WTC11 (cell line): ENCODE results near the gene MSI2. TPM values are rescaled to one million over a fixed set of nuclear protein-coding genes. Genes with fewer than 3 reads are reported as not detected.

Source experiments
- ATAC-seq: fragments of 200-7000 bp; cut with Tn5 transposase; 2 replicates; pipeline ENCODE4 v1.10.0; 2021; ENCODE audit warnings: mild to moderate bottlenecking, moderate library complexity
- CTCF ChIA-PET: fragments of 300-600 bp; sonication (Branson Sonifier 250); formaldehyde crosslinking; loops from one replicate; lab custom pipeline; 2021; ENCODE audit warnings: antibody characterized with exemption; lab: Charles Lee
- POLR2A ChIA-PET: fragments of 350-600 bp; sonication (Branson Sonifier 250); formaldehyde crosslinking; loops from one replicate; lab custom pipeline; 2021; ENCODE audit warnings: antibody characterized with exemption; lab: Charles Lee
- DNase-seq: peaks from one replicate; pipeline ENCODE4 v3.0.0; 2021; ENCODE audit warnings: low spot score
- H3K27ac Mint-ChIP-seq: 2 replicates; pipeline ENCODE4 v1.8.0; 2021; ENCODE audit warnings: mixed read lengths
- H3K27me3 Mint-ChIP-seq: 2 replicates; pipeline ENCODE4 v1.8.0; 2021; ENCODE audit warnings: low read depth, mild to moderate bottlenecking, moderate library complexity, mixed read lengths
- H3K36me3 Mint-ChIP-seq: 2 replicates; pipeline ENCODE4 v1.8.0; 2021; ENCODE audit warnings: mixed read lengths
- H3K4me1 Mint-ChIP-seq: 2 replicates; pipeline ENCODE4 v1.8.0; 2022; ENCODE audit warnings: mixed read lengths
- H3K4me3 Mint-ChIP-seq: 2 replicates; pipeline ENCODE4 v1.8.0; 2021; ENCODE audit warnings: mild to moderate bottlenecking, moderate library complexity, mixed read lengths
- H3K9me3 Mint-ChIP-seq: 2 replicates; pipeline ENCODE4 v1.8.0; 2021; ENCODE audit warnings: mixed read lengths
- CREB1 ChIP-seq: sonication (generic); formaldehyde crosslinking; IDR thresholded peaks from 2 replicates; pipeline ENCODE4 v1.8.0; 2023; ENCODE audit warnings: mild to moderate bottlenecking, missing genetic modification reagents
- ELF4 ChIP-seq: sonication (generic); formaldehyde crosslinking; IDR thresholded peaks from 2 replicates; pipeline ENCODE4 v1.8.1; 2022; ENCODE audit warnings: low read depth, mild to moderate bottlenecking, moderate library complexity, missing genetic modification reagents
- EMX1 ChIP-seq: fragments of 250-450 bp; sonication (Bioruptor Pico); IDR thresholded peaks from 2 replicates; pipeline ENCODE4 v1.8.0; 2021; ENCODE audit warnings: mild to moderate bottlenecking
- ETV6 ChIP-seq: sonication (generic); formaldehyde crosslinking; IDR thresholded peaks from 2 replicates; pipeline ENCODE4 v1.8.1; 2022; ENCODE audit warnings: mild to moderate bottlenecking, missing genetic modification reagents
- FOXP4 ChIP-seq: sonication (generic); formaldehyde crosslinking; IDR thresholded peaks from 2 replicates; pipeline ENCODE4 v1.8.0; 2022; ENCODE audit warnings: mild to moderate bottlenecking, missing genetic modification reagents
- GRHL2 ChIP-seq: fragments of 250-450 bp; sonication (Bioruptor Pico); IDR thresholded peaks from 2 replicates; pipeline ENCODE4 v1.8.0; 2022; ENCODE audit warnings: mild to moderate bottlenecking, moderate library complexity; ENCODE audit not compliant: insufficient replicate concordance, severe bottlenecking
- GTF2I ChIP-seq: fragments of 250-450 bp; sonication (Bioruptor Pico); conservative IDR thresholded peaks from 2 replicates; pipeline ENCODE4 v1.4.0; 2021; ENCODE audit warnings: mild to moderate bottlenecking
- JUN ChIP-seq: sonication (generic); formaldehyde crosslinking; IDR thresholded peaks from 2 replicates; pipeline ENCODE4 v1.8.0; 2023; ENCODE audit warnings: mild to moderate bottlenecking, missing genetic modification reagents
- KAT7 ChIP-seq: sonication (generic); formaldehyde crosslinking; IDR thresholded peaks from 2 replicates; pipeline ENCODE4 v1.8.1; 2023; ENCODE audit warnings: missing genetic modification reagents, mild to moderate bottlenecking, borderline replicate concordance
- MAX ChIP-seq: sonication (generic); formaldehyde crosslinking; IDR thresholded peaks from 2 replicates; pipeline ENCODE4 v1.8.0; 2022; ENCODE audit warnings: mild to moderate bottlenecking, missing genetic modification reagents
- MYBL2 ChIP-seq: sonication (generic); formaldehyde crosslinking; IDR thresholded peaks from 2 replicates; pipeline ENCODE4 v1.8.1; 2023; ENCODE audit warnings: mild to moderate bottlenecking, moderate library complexity, missing genetic modification reagents
- NFE2L1 ChIP-seq: sonication (generic); formaldehyde crosslinking; IDR thresholded peaks from 2 replicates; pipeline ENCODE4 v1.8.1; 2023; ENCODE audit warnings: missing genetic modification reagents
- NR2C2 ChIP-seq: sonication (generic); formaldehyde crosslinking; IDR thresholded peaks from 2 replicates; pipeline ENCODE4 v1.8.0; 2022; ENCODE audit warnings: mild to moderate bottlenecking, missing genetic modification reagents
- NR3C1 ChIP-seq: sonication (generic); formaldehyde crosslinking; conservative IDR thresholded peaks from 2 replicates; pipeline ENCODE4 v1.8.1; 2023; ENCODE audit warnings: low read depth, mild to moderate bottlenecking, missing genetic modification reagents
- RORB ChIP-seq: fragments of 250-450 bp; sonication (Bioruptor Pico); IDR thresholded peaks from 2 replicates; pipeline ENCODE4 v1.9.0; 2021; ENCODE audit warnings: mild to moderate bottlenecking
- TCF7 ChIP-seq: sonication (generic); formaldehyde crosslinking; IDR thresholded peaks from 2 replicates; pipeline ENCODE4 v1.8.0; 2022; ENCODE audit warnings: mild to moderate bottlenecking, low read depth, missing genetic modification reagents, moderate library complexity
- ZNF232 ChIP-seq: sonication (generic); formaldehyde crosslinking; IDR thresholded peaks from 2 replicates; pipeline ENCODE4 v1.8.0; 2022; ENCODE audit warnings: mild to moderate bottlenecking, missing genetic modification reagents
- ZNF425 ChIP-seq: fragments of 250-450 bp; sonication (Bioruptor Pico); conservative IDR thresholded peaks from 2 replicates; pipeline ENCODE4 v1.9.0; 2021; ENCODE audit warnings: mild to moderate bottlenecking
- ZNF671 ChIP-seq: fragments of 250-450 bp; sonication (Bioruptor Pico); IDR thresholded peaks from 2 replicates; pipeline ENCODE4 v1.8.0; 2021; ENCODE audit warnings: mild to moderate bottlenecking
- total RNA-seq: library from RNA; stranded (reverse); gene quantifications from 3 replicates; pipeline ENCODE4 v1.2.3, GENCODE V29; 2021
- TF ChIP-seq, protein P1 (sequence below): sonication (generic); formaldehyde crosslinking; IDR thresholded peaks from 2 replicates; pipeline ENCODE4 v1.8.1; 2023; ENCODE audit warnings: mild to moderate bottlenecking, moderate library complexity, missing genetic modification reagents
- TF ChIP-seq, protein P2 (sequence below): sonication (generic); formaldehyde crosslinking; IDR thresholded peaks from 2 replicates; pipeline ENCODE4 v1.8.1; 2022; ENCODE audit warnings: missing genetic modification reagents, borderline replicate concordance
- TF ChIP-seq, protein P3 (sequence below): fragments of 200-600 bp; IDR thresholded peaks from 2 replicates; pipeline ENCODE4 v1.8.0; 2022; ENCODE audit warnings: antibody characterized with exemption

The MSI2 gene
- total RNA-seq, 1 experiment from 2014 or later: 82.1 TPM

DNA sequence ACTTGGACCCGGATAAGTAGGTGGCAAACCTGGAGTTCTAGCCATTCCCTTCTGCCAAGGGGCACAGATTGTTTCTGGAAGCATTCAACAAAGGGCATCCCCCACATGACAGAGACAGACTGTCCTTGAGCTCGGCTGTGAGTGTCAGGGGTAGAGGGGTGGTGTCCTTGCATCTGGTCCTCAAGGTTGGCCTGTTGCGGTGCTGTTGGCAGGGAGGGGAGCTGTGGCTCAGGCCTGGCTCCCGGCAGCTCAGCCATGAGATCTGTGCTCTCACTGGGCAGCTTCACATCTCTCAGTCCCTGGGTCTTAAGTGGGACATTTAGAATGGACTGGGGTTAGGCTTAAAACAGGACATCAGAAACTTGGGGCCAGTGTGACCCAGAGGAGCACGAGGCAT, 468.4 kb downstream of the MSI2 start (continued):
- TF ChIP-seq ELF4 (CRISPR knock-in tag) (no peak), MYBL2 (no peak), MAX (CRISPR knock-in tag) (no peak)
- TF ChIP-seq, protein P1, sequence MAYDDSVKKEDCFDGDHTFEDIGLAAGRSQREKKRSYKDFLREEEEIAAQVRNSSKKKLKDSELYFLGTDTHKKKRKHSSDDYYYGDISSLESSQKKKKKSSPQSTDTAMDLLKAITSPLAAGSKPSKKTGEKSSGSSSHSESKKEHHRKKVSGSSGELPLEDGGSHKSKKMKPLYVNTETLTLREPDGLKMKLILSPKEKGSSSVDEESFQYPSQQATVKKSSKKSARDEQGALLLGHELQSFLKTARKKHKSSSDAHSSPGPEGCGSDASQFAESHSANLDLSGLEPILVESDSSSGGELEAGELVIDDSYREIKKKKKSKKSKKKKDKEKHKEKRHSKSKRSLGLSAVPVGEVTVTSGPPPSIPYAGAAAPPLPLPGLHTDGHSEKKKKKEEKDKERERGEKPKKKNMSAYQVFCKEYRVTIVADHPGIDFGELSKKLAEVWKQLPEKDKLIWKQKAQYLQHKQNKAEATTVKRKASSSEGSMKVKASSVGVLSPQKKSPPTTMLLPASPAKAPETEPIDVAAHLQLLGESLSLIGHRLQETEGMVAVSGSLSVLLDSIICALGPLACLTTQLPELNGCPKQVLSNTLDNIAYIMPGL: no peak

DNA sequence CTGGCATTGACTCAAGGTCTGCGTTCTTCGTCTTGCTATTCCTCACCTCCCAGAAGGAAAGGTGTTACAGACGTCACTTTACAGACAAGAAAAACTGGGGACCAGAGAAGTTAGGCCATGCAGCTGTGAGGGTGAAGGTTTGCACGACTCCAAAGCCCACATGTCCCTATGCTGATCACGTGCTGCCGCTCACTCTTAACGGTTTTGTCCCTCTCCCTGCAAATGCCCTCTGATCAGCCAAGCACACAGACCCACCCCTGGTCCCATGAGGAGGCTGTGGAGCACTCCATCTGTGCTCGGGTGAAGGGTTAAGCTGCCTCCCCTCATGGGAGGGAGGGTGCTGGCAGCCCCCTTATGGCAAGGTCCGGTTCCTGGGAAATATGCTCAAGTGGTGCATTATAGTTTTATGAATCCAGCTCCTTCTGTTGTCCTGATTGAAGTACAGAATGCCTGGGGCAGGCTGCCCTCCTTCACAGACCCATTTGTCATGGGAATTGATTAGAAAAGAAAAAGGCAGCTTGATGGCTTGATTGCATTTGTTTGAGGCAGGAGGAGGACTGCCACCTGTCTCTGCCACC, 470.0 kb downstream of the MSI2 start:
- no peaks in the 10 kb centered on the region for H3K36me3 Mint-ChIP-seq
- no peak overlapping the region for H3K4me3 Mint-ChIP-seq
- H3K4me1 Mint-ChIP-seq: no peaks in the 10 kb centered on the region
- H3K27ac Mint-ChIP-seq: no peak overlapping the region
- ChIA-PET POLR2A (no interaction called here), CTCF (interaction anchor here (0.5 to 2.6 kb wide), 7 partner anchors 14 to 595 kb away, joined by 3 to 17 read pairs (median 3); no protein-coding TSS in a partner anchor)
- peaks cover 2% of the 10 kb centered on the region for H3K27me3 Mint-ChIP-seq
- TF ChIP-seq, protein P2, sequence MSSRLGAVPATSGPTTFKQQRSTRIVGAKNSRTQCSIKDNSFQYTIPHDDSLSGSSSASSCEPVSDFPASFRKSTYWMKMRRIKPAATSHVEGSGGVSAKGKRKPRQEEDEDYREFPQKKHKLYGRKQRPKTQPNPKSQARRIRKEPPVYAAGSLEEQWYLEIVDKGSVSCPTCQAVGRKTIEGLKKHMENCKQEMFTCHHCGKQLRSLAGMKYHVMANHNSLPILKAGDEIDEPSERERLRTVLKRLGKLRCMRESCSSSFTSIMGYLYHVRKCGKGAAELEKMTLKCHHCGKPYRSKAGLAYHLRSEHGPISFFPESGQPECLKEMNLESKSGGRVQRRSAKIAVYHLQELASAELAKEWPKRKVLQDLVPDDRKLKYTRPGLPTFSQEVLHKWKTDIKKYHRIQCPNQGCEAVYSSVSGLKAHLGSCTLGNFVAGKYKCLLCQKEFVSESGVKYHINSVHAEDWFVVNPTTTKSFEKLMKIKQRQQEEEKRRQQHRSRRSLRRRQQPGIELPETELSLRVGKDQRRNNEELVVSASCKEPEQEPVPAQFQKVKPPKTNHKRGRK (CRISPR knock-in tag): no peak
- TF ChIP-seq, protein P1: no peak
- TF ChIP-seq ZNF425 (CRISPR knock-in tag) (no peak), GRHL2 (CRISPR knock-in tag) (no peak), CREB1 (CRISPR knock-in tag) (no peak), ETV6 (CRISPR knock-in tag) (no peak), TCF7 (no peak), KAT7 (CRISPR knock-in tag) (no peak), GTF2I (CRISPR knock-in tag) (no peak), NR2C2 (no peak), EMX1 (no peak), MAX (CRISPR knock-in tag) (no peak), NFE2L1 (CRISPR knock-in tag) (no peak), ZNF671 (CRISPR knock-in tag) (no peak), FOXP4 (no peak), NR3C1 (CRISPR knock-in tag) (no peak), ZNF232 (no peak), RORB (CRISPR knock-in tag) (no peak), JUN (CRISPR knock-in tag) (no peak)
- TF ChIP-seq, protein P3, sequence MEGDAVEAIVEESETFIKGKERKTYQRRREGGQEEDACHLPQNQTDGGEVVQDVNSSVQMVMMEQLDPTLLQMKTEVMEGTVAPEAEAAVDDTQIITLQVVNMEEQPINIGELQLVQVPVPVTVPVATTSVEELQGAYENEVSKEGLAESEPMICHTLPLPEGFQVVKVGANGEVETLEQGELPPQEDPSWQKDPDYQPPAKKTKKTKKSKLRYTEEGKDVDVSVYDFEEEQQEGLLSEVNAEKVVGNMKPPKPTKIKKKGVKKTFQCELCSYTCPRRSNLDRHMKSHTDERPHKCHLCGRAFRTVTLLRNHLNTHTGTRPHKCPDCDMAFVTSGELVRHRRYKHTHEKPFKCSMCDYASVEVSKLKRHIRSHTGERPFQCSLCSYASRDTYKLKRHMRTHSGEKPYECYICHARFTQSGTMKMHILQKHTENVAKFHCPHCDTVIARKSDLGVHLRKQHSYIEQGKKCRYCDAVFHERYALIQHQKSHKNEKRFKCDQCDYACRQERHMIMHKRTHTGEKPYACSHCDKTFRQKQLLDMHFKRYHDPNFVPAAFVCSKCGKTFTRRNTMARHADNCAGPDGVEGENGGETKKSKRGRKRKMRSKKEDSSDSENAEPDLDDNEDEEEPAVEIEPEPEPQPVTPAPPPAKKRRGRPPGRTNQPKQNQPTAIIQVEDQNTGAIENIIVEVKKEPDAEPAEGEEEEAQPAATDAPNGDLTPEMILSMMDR: no peak
- ATAC-seq (no peak), DNase-seq (no peak)
- H3K9me3 Mint-ChIP-seq: no peaks in the 10 kb centered on the region
